GM12801 (cell line): ENCODE results near the gene SCFD2.

Source experiments
- CTCF ChIP-seq: IDR thresholded peaks from one replicate; pipeline ENCODE4 v1.5.1; 2011; ENCODE audit warnings: control low read depth; ENCODE audit not compliant: insufficient read length; ENCODE audit errors: extremely low read depth

SCFD2 gene

GRCh38 chr4:52861879-52862616, 503.8 kb downstream of the SCFD2 start, which contains the start of gene RASL11B:
TSS of gene RASL11B (plus strand) at chr4:52862317. CDS start at chr4:52862508, 191 bp downstream.
- no peak for TF ChIP-seq CTCF

DNA sequence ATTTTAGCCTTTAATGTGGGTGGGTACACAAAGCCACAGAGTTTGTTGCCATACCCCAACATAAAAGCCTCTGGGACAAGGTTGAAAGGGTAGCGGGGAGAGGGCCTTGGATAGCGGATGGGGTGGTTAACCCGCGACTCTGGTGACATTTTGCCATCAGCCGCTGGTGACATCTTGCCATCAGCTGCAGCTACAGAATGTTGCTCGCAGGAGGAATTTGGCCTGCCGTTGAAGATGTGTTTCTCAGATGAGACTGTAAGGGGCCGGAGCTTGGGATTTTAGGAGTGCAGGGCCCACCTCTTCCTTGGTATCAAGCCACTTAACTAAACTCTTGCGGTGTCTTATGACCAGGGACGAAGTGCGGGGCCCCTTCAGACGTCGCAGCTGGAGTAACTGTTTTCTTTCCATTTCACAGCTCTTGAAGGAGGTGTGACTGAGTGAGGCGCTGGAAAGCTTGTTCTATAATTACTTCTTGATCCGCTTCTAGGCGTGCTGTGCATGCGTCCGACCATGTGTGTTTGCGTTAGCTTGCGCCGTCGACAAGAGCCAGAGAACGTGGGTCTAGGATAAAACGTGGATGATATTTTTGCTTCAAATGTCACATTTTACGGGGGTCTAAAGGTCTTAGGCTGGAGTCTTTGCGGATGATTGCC, 504.6 kb downstream of the SCFD2 start:
- TF ChIP-seq CTCF = no peak

GRCh38 chr4:52860361-52860760, 505.5 kb downstream of the SCFD2 start:
- no peak for TF ChIP-seq CTCF

DNA sequence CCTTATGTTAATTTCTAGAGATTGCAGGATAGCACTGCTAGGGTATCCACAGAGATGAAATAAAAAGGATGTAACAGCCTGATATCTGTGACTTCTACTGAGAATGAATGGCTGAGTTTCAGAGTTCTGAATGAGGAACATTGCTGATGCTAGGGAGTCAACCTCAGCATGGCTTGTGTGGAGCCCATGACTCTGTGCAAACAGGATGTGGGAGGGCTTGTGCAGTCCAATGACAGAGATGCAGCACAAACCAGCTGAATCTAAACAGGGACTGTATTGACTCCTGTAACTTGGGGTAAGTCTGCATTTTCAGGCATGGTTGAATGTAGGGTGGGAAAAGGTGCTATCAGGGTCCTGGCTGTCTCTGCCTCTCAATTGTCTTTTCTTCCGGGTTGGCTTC, 509.1 kb downstream of the SCFD2 start:
- TF ChIP-seq CTCF = no peak

DNA sequence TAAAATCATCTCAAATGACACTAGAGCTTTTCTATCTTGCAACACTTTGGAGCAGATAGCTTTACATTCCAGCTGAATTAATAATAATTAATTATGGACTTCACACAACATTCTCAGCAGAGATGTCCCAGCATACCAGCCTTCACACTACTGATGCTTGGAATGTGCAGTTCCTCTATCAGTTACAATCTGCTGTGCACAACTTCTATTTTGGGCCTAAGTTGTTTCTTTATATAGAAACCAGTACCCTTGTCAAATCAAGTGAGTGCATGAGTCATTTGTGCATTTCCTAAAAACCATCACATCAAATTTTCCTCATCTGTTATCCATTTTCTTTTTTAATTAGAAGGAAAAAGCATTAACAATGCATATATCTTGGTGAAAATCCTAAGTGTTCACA, 512.5 kb downstream of the SCFD2 start:
- no peak for TF ChIP-seq CTCF

DNA sequence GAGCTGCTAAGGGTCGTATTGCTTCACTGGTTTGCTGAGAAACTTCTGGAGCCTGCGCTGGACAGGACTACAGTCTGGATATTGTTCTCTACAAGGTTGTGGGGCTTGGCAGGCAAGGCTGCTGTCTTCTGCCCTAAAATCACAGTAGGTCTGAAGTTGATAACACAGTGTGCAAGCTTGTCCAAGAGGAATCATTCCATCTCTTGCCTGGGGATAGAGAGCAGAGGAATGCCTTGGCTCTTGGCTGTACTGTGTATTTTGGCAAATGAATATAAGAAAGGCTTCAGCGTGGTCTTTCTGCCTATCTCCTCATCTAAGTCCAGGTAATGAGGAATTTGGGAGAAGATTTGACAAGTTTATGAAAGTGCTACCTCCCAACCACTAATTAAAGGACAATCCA, 513.1 kb downstream of the SCFD2 start:
- TF ChIP-seq CTCF = no peak

DNA sequence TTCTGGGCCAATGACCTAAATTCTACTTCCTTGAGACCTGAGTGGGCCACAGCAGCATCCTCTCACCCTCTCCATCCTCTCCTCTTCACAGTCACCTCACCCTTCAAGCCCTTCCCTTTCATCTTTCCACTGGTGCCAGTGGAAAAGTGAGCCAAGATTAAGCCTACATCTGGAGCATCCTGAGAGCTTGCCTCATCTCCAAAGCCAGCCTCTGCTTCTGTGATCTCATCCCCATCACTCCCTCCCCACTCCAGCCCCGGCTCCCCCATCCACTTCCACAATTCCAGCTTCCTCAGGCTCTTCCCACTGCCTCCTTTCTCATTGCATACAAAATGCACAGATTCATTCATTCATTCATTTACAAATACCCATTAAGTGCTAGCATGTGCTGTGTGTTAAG, 513.8 kb downstream of the SCFD2 start:
- TF ChIP-seq CTCF = no peak
